Non-pigmented ciliary epithelial cell (primary cell): ENCODE results near the gene NANP.

Experiments used
- DNase-seq: peaks from one replicate; pipeline ENCODE4 v3.0.0-alpha.2; 2010; ENCODE audit warnings: low read depth

The NANP gene

GRCh38 chr20:25571240-25571639 is 52.6 kb downstream of the NANP start:
- DNase-seq, result no peak

GRCh38 chr20:25570148-25570530 is 53.7 kb downstream of the NANP start:
- no peak for DNase-seq

GRCh38 chr20:25567286-25567685 is 56.5 kb downstream of the NANP start:
- no peak for DNase-seq

GRCh38 chr20:25566821-25567220 is 57.0 kb downstream of the NANP start:
- no peak for DNase-seq

- no peak for DNase-seq
Measured at GRCh38 chr20:25565578-25566157, 58.1 kb downstream of the NANP start.

- DNase-seq, result no peak
Measured at GRCh38 chr20:25563876-25564275, 59.9 kb downstream of the NANP start.

- no peak for DNase-seq
Measured at GRCh38 chr20:25563362-25563761, 60.5 kb downstream of the NANP start.
